Astrocyte (in vitro differentiated cells and primary cell): ENCODE data around the gene KLLN. TPM values are rescaled to one million over a fixed set of nuclear protein-coding genes. Genes with fewer than 3 reads are reported as not detected.

Experiments used
- DNase-seq: peaks from one replicate; pipeline ENCODE4 v3.0.0-alpha.2; 2010; ENCODE audit warnings: low read depth
- FAIRE-seq: peaks from 2 replicates; lab custom pipeline; 2011; peaks lifted over from hg19 to GRCh38; lab: Jason Lieb, UNC
- H2AFZ ChIP-seq: 2 replicates; pipeline ENCODE4 v1.6.0; 2012; ENCODE audit warnings: low read depth, low read length, inconsistent platforms
- H3K27ac ChIP-seq: 2 replicates; pipeline ENCODE4 v1.5.1; 2011; ENCODE audit warnings: low read depth, low read length, inconsistent platforms
- H3K27me3 ChIP-seq: 2 replicates; pipeline ENCODE4 v1.6.0; 2011; ENCODE audit warnings: low read length, inconsistent platforms; ENCODE audit not compliant: insufficient read depth
- H3K36me3 ChIP-seq: 2 replicates; pipeline ENCODE4 v1.5.1; 2011; ENCODE audit warnings: low read length, inconsistent platforms; ENCODE audit not compliant: insufficient read depth
- H3K4me1 ChIP-seq: 2 replicates; pipeline ENCODE4 v1.5.1; 2011; ENCODE audit warnings: low read length, inconsistent platforms; ENCODE audit not compliant: insufficient read depth
- H3K4me2 ChIP-seq: 2 replicates; pipeline ENCODE4 v1.6.0; 2012; ENCODE audit warnings: low read length, inconsistent platforms
- H3K4me3 ChIP-seq: 2 replicates; pipeline ENCODE4 v1.5.1; 2011; ENCODE audit warnings: low read depth, mild to moderate bottlenecking, low read length, inconsistent platforms; ENCODE audit not compliant: insufficient read depth
- H3K79me2 ChIP-seq: 2 replicates; pipeline ENCODE4 v1.6.0; 2012; ENCODE audit warnings: mild to moderate bottlenecking, low read length, inconsistent platforms; ENCODE audit not compliant: insufficient read depth
- H3K9ac ChIP-seq: 2 replicates; pipeline ENCODE4 v1.6.0; 2012; ENCODE audit warnings: mild to moderate bottlenecking, low read length, inconsistent platforms
- H3K9me3 ChIP-seq: 2 replicates; pipeline ENCODE4 v1.5.1; 2012; ENCODE audit warnings: low read depth, mild to moderate bottlenecking, low read length, inconsistent platforms; ENCODE audit not compliant: insufficient read depth
- H4K20me1 ChIP-seq: 2 replicates; pipeline ENCODE4 v1.6.0; 2012; ENCODE audit warnings: low read length, inconsistent platforms; ENCODE audit not compliant: insufficient read depth
- H3K27ac Mint-ChIP-seq: one replicate; pipeline ENCODE4 v1.8.0; 2021; ENCODE audit warnings: mild to moderate bottlenecking, mixed read lengths; ENCODE audit not compliant: unreplicated experiment
- H3K27me3 Mint-ChIP-seq: one replicate; pipeline ENCODE4 v1.8.0; 2021; ENCODE audit warnings: low read depth, mixed read lengths; ENCODE audit not compliant: unreplicated experiment
- H3K36me3 Mint-ChIP-seq: one replicate; pipeline ENCODE4 v1.8.0; 2021; ENCODE audit warnings: low read depth, mixed read lengths; ENCODE audit not compliant: unreplicated experiment
- H3K4me1 Mint-ChIP-seq: one replicate; pipeline ENCODE4 v1.8.0; 2021; ENCODE audit warnings: low read depth, mixed read lengths; ENCODE audit not compliant: unreplicated experiment
- H3K4me3 Mint-ChIP-seq: one replicate; pipeline ENCODE4 v1.8.0; 2021; ENCODE audit warnings: mild to moderate bottlenecking, moderate library complexity, mixed read lengths; ENCODE audit not compliant: unreplicated experiment
- H3K9me3 Mint-ChIP-seq: one replicate; pipeline ENCODE4 v1.8.0; 2021; ENCODE audit warnings: mild to moderate bottlenecking, mixed read lengths; ENCODE audit not compliant: unreplicated experiment
- EZH2 ChIP-seq: IDR thresholded peaks from 2 replicates; pipeline ENCODE4 v1.6.1; 2012; ENCODE audit warnings: mild to moderate bottlenecking, low read length, inconsistent platforms; ENCODE audit not compliant: insufficient read depth
- total RNA-seq: library from RNA; stranded (reverse); gene quantifications from 2 replicates; pipeline ENCODE4 v1.2.1, GENCODE V29; 2021
- TF ChIP-seq, protein P1 (sequence below): IDR thresholded peaks from 2 replicates; pipeline ENCODE4 v1.5.1; 2011; ENCODE audit warnings: low read depth, mild to moderate bottlenecking, inconsistent platforms, low read length, moderate library complexity; ENCODE audit not compliant: insufficient read depth

KLLN gene
- total RNA-seq, 1 donor from 2014 or later: 1.5 TPM

DNA sequence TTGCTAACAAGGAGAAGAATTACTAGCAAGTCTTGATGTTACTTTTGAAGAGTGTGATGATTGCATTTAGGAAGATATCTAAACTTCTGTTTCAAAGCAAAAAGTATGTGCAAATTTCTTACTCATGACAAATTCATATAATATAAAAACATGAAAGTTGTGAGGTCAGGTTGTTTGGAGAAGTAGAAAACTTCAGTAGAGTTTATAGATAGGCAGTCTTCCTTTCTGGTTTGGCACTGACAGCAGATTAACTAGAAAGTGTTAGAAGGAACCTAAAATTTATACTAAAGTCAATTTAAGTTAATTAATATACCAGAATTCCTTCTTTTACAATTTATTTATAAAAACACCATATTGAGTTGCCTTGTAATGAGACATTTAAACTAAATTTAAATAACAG, 17.0 kb upstream of the KLLN start:
- Histone ChIP-seq H3K9ac (no peak overlapping the region), H3K27ac (no peak overlapping the region), H3K9me3 (no peaks in the 10 kb centered on the region), H3K4me3 (no peak overlapping the region), H3K79me2 (peaks cover 94% of the 10 kb centered on the region), H4K20me1 (peaks cover 59% of the 10 kb centered on the region), H3K36me3 (no peaks in the 10 kb centered on the region), H3K4me1 (no peaks in the 10 kb centered on the region), H3K4me2 (no peak overlapping the region), H2AFZ (no peak overlapping the region), H3K27me3 (no peaks in the 10 kb centered on the region)
- Mint-ChIP-seq H3K4me3 (no peak overlapping the region), H3K27me3 (no peaks in the 10 kb centered on the region), H3K4me1 (peaks cover 4% of the 10 kb centered on the region), H3K27ac (no peak overlapping the region), H3K36me3 (peaks cover 11% of the 10 kb centered on the region), H3K9me3 (peaks cover 4% of the 10 kb centered on the region)
- no peak for FAIRE-seq
- TF ChIP-seq EZH2: no peak
- TF ChIP-seq, protein P1, sequence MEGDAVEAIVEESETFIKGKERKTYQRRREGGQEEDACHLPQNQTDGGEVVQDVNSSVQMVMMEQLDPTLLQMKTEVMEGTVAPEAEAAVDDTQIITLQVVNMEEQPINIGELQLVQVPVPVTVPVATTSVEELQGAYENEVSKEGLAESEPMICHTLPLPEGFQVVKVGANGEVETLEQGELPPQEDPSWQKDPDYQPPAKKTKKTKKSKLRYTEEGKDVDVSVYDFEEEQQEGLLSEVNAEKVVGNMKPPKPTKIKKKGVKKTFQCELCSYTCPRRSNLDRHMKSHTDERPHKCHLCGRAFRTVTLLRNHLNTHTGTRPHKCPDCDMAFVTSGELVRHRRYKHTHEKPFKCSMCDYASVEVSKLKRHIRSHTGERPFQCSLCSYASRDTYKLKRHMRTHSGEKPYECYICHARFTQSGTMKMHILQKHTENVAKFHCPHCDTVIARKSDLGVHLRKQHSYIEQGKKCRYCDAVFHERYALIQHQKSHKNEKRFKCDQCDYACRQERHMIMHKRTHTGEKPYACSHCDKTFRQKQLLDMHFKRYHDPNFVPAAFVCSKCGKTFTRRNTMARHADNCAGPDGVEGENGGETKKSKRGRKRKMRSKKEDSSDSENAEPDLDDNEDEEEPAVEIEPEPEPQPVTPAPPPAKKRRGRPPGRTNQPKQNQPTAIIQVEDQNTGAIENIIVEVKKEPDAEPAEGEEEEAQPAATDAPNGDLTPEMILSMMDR: no peak
- no peak for DNase-seq

DNA sequence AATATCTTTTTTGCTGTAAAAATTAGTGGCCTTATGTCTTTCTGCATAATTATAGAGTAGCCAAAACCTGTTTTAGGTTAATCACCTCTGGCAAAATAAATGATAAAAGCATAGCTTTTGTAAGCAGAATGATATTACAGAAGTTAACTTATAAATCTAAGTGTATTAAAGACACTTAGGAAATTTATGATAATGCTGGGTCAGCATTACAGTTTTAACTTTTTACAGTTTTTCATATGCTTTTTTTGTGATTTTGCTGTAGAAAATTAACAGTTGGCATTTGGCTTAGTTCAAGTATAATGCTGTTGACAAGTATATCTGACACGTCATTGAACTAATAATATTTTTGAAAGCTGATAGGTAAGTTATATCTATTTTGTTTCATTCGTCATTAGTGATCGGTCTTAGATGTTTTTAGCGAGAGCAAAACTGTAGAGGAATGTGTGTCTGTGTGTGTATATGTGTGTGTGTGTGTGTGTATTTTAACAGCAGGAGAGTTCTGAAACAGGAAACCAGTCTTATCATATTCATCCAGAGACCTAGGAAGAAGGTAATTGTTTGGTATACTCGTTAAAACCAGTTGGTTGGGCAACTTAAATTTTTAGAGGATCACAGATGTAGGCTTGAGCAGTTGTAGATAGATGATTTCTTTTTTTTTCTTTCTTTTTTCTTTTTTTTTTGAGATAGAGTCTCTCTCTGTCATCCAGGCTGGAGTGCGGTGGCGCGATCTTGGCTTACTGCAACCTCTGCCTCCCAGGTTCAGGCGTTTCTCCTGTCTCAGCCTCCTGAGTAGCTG, 15.5 kb upstream of the KLLN start:
- Histone ChIP-seq H3K27me3 (no peaks in the 10 kb centered on the region), H3K9me3 (no peaks in the 10 kb centered on the region), H2AFZ (no peak overlapping the region), H3K4me3 (no peak overlapping the region), H4K20me1 (peaks cover 65% of the 10 kb centered on the region), H3K4me1 (no peaks in the 10 kb centered on the region), H3K27ac (no peak overlapping the region), H3K79me2 (peaks cover 94% of the 10 kb centered on the region), H3K36me3 (no peaks in the 10 kb centered on the region), H3K9ac (no peak overlapping the region), H3K4me2 (peak overlapping the region; percentile 28)
- Mint-ChIP-seq H3K27me3 (no peaks in the 10 kb centered on the region), H3K36me3 (peaks cover 11% of the 10 kb centered on the region), H3K4me1 (peaks cover 10% of the 10 kb centered on the region), H3K4me3 (peak overlapping the region; percentile 1), H3K27ac (no peak overlapping the region), H3K9me3 (peaks cover 4% of the 10 kb centered on the region)
- TF ChIP-seq EZH2: no peak
- TF ChIP-seq, protein P1: no peak
- FAIRE-seq (peak; percentile 34), DNase-seq (no peak)

DNA sequence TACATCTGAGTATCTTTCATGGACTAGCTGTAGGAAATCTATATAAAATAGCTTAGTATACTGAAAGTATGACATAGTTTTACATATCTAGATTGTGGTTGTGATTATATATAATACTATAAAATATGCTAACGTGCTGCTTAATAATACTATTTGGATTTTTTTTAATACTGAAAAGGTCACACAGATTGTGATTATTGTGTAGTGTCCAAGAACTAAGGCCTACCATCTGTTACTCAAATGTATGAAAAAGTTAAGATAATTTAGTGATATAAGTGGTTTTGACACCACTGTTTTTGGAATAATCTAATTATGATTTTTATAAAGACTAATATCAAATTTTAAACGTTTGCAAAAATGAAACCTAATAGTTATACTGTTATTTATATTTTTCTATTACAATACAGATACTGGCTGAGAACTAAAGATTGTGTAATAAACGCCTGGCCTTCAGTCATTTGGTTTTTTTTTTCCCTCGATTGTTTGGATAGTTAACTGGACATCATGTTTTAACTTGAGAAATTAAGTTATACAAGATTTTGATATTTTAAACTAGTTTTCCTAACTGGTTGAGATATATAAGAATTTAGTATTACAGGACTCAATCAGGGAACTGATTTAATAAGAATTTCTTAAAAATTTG, 12.7 kb upstream of the KLLN start:
- Histone ChIP-seq H3K27me3 (no peaks in the 10 kb centered on the region), H2AFZ (no peak overlapping the region), H3K4me3 (no peak overlapping the region), H3K4me2 (no peak overlapping the region), H3K27ac (no peak overlapping the region), H3K79me2 (peaks cover 99% of the 10 kb centered on the region), H3K9me3 (no peaks in the 10 kb centered on the region), H3K4me1 (no peaks in the 10 kb centered on the region), H3K36me3 (no peaks in the 10 kb centered on the region), H3K9ac (no peak overlapping the region), H4K20me1 (peaks cover 69% of the 10 kb centered on the region)
- DNase-seq (no peak), FAIRE-seq (no peak)
- no peak for TF ChIP-seq EZH2
- TF ChIP-seq, protein P1: no peak
- Mint-ChIP-seq H3K9me3 (no peaks in the 10 kb centered on the region), H3K27ac (no peak overlapping the region), H3K4me1 (peaks cover 21% of the 10 kb centered on the region), H3K4me3 (no peak overlapping the region), H3K36me3 (peaks cover 6% of the 10 kb centered on the region), H3K27me3 (no peaks in the 10 kb centered on the region)
